Calu3 (cell line): ENCODE results near the gene PIK3R1. TPM values are rescaled to one million over a fixed set of nuclear protein-coding genes. Genes with fewer than 3 reads are reported as not detected.

Experiments used
- BruUV-seq: library from RNA; stranded (reverse); fragments of 400-500 nt; replicated peaks from 2 replicates; lab custom pipeline; 2021; lab: Mats Ljungman, UMichigan
- CTCF ChIA-PET: fragments of 300-600 bp; sonication (Branson Sonifier 250); formaldehyde crosslinking; loops from one replicate; lab custom pipeline; 2022; ENCODE audit warnings: antibody characterized with exemption; lab: Charles Lee
- DNase-seq: peaks from one replicate; pipeline ENCODE4 v3.0.0; 2022
- H3K27ac Mint-ChIP-seq: one replicate; pipeline ENCODE4 v1.8.0; 2022; ENCODE audit warnings: mixed read lengths; ENCODE audit not compliant: unreplicated experiment
- H3K27me3 Mint-ChIP-seq: one replicate; pipeline ENCODE4 v1.8.0; 2022; ENCODE audit warnings: mixed read lengths; ENCODE audit not compliant: unreplicated experiment
- H3K36me3 Mint-ChIP-seq: one replicate; pipeline ENCODE4 v1.8.0; 2022; ENCODE audit warnings: mild to moderate bottlenecking, moderate library complexity, mixed read lengths; ENCODE audit not compliant: insufficient read depth, unreplicated experiment
- H3K4me1 Mint-ChIP-seq: one replicate; pipeline ENCODE4 v1.8.0; 2022; ENCODE audit warnings: mild to moderate bottlenecking, low read depth, mixed read lengths; ENCODE audit not compliant: unreplicated experiment
- H3K4me3 Mint-ChIP-seq: one replicate; pipeline ENCODE4 v1.8.0; 2022; ENCODE audit warnings: mild to moderate bottlenecking, low read depth, moderate library complexity, mixed read lengths; ENCODE audit not compliant: unreplicated experiment
- H3K9me3 Mint-ChIP-seq: one replicate; pipeline ENCODE4 v1.8.0; 2022; ENCODE audit warnings: low read depth, mixed read lengths; ENCODE audit not compliant: unreplicated experiment
- intact Hi-C: fragments of 100-400 bp; cut with micrococcal nuclease; formaldehyde crosslinking; loops from one replicate; pipeline ENCODE4 v1.10.0; 2022; ENCODE audit not compliant: unreplicated experiment
- total RNA-seq: library from RNA; stranded (reverse); gene quantifications from 2 replicates; pipeline ENCODE4 v1.2.3, GENCODE V29; 2022
- TF ChIP-seq, protein P1 (sequence below): fragments of 200-600 bp; IDR thresholded peaks from one replicate; pipeline ENCODE4 v1.8.0; 2022; ENCODE audit warnings: antibody characterized with exemption; ENCODE audit not compliant: unreplicated experiment

PIK3R1 gene
- total RNA-seq, 1 experiment from 2014 or later, result 74.8 TPM

DNA sequence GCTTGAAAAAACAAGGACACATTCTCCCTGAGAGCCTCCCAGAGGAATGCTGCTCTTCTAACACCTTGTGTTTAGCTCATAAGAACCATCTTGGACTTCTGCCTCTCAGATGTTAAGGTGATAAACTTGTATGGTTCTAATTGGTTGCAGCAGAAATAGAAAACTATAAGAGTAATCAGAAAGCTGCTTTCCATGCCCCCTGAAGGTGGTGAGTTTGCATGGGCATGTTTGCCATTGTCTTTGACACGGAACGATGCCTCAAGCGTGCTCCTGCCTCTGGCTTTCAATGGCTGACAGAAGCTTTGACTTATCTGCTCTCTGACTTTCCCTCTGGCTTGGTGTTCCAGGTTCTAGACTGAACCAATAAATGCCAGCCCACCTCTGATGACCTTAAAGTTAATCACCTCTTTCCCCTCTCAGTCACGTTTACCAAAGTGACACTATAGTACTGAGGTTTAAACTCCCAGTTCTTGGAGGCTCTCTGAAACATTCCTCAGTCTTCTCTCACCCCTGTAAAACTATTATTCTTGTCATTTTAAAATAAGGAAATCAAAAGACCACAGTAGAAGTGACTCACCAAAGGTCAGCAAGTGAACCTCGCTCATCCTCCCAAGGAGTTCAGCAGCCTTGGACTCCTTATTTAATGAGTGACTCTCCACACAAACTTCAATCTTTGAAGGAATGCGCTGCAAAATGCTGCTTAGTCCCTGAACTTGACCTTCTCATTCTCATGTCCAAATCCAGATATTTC lies 103.6 kb downstream of the PIK3R1 start:
- no peak for DNase-seq
- H3K9me3 Mint-ChIP-seq, result no peaks in the 10 kb centered on the region
- no peaks in the 10 kb centered on the region for H3K36me3 Mint-ChIP-seq
- TF ChIP-seq, protein P1, sequence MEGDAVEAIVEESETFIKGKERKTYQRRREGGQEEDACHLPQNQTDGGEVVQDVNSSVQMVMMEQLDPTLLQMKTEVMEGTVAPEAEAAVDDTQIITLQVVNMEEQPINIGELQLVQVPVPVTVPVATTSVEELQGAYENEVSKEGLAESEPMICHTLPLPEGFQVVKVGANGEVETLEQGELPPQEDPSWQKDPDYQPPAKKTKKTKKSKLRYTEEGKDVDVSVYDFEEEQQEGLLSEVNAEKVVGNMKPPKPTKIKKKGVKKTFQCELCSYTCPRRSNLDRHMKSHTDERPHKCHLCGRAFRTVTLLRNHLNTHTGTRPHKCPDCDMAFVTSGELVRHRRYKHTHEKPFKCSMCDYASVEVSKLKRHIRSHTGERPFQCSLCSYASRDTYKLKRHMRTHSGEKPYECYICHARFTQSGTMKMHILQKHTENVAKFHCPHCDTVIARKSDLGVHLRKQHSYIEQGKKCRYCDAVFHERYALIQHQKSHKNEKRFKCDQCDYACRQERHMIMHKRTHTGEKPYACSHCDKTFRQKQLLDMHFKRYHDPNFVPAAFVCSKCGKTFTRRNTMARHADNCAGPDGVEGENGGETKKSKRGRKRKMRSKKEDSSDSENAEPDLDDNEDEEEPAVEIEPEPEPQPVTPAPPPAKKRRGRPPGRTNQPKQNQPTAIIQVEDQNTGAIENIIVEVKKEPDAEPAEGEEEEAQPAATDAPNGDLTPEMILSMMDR, result no peak
- no peak overlapping the region for H3K4me3 Mint-ChIP-seq
- H3K27ac Mint-ChIP-seq, result peak overlapping the region; percentile 24
- CTCF ChIA-PET, result no interaction called here
- intact Hi-C loops, result no loop called here
- BruUV-seq, result no TSS peak
- H3K4me1 Mint-ChIP-seq, result peaks cover 41% of the 10 kb centered on the region
- no peaks in the 10 kb centered on the region for H3K27me3 Mint-ChIP-seq

DNA sequence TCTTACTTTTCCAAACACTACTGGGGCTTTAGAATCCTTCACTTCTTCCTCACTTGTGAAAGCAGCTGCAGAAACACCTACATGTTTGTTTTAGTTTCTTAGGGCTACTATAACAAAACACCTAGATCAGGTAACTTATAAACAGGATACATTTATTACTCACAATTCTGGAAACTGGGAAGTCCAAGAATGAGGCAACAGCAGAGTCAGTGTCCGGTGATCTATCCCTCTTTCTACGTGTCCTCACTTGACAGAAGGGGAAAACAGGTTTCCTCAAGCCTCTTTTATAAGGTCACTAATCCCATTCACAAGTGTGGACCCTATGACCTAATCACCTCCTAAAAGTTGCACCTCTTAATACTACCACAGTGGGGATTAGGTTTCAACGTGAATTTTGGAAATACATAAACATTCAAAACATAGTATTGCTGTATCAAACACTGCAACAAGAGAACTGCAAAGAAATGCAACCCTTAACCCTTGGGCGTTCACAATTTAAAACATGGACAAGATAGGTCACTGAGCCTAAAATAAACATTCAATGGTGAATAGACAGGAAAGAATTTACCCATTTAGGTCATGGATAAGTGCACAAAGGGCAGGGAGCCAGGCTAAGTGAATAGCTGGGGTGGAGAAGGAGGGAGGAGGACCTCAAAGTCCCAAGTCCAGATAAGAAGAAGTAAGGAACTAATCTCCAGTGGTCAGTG lies 104.3 kb downstream of the PIK3R1 start:
- CTCF ChIA-PET, result no interaction called here
- H3K9me3 Mint-ChIP-seq, result no peaks in the 10 kb centered on the region
- H3K27me3 Mint-ChIP-seq, result no peaks in the 10 kb centered on the region
- H3K4me1 Mint-ChIP-seq, result peaks cover 41% of the 10 kb centered on the region
- intact Hi-C loops, result no loop called here
- no peak for DNase-seq
- no TSS peak for BruUV-seq
- H3K36me3 Mint-ChIP-seq, result no peaks in the 10 kb centered on the region
- H3K27ac Mint-ChIP-seq, result peak overlapping the region; percentile 24
- no peak overlapping the region for H3K4me3 Mint-ChIP-seq
- TF ChIP-seq, protein P1, result no peak

DNA sequence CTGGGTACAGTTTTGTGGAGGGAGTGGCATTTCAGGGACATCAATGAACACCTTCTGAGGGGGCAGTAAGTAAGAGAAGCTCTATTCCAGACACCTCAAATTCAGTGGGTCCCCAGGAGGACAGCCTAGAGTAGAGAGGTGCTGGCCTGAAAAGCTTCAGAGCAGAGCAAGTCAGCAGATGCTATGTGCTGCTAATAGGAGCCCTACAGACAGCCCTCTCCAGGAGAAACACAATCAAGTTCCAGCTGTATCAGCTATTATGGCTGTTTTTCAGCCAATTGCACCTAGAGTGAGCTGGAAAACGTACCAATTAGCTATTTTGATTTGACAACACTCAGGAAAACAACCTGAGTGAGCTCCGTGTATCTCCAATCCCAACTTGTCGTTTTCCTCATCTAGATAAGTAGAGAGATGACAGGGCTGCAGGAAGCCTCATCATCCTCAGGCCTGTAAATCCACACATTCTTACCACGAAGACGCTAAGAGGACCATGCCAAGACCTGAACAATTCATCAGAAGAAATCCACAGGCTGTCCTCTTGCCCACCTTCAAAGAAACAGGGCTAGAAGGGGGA lies 104.9 kb downstream of the PIK3R1 start:
- Mint-ChIP-seq H3K36me3 (no peaks in the 10 kb centered on the region), H3K4me3 (no peak overlapping the region), H3K9me3 (peaks cover 4% of the 10 kb centered on the region), H3K27me3 (no peaks in the 10 kb centered on the region), H3K27ac (no peak overlapping the region), H3K4me1 (peaks cover 35% of the 10 kb centered on the region)
- TF ChIP-seq, protein P1, result no peak
- intact Hi-C loops, result no loop called here
- DNase-seq, result no peak
- CTCF ChIA-PET, result no interaction called here
- BruUV-seq, result no TSS peak

DNA sequence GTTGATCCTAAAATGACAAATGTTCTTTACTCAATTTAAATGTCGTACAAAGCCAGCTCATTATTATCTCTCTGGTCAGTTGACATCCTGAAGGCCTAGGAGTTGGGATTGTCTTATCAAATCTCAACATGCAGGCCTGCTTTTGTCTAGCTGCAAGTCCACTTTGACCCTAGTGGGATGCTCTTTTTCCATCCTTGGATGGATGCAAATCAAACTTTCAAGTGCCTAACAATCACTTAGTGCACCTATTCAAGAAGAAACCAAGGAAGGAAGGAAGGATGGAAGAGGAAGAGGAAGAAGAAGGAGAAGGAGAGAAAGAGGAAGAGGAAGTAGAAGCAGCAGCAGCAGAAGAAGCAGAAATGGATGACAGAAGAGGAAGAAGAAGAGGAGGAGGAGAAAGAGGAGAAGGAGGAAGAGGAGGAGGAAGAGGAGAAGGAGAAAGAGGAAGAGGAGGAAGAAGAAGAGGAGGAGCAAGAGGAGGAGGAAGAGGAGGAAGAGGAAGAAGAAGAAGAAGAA lies 109.6 kb downstream of the PIK3R1 start:
- TF ChIP-seq, protein P1, result no peak
- H3K27ac Mint-ChIP-seq, result no peak overlapping the region
- intact Hi-C loops, result no loop called here
- no peak overlapping the region for H3K4me3 Mint-ChIP-seq
- H3K9me3 Mint-ChIP-seq, result peaks cover 4% of the 10 kb centered on the region
- peaks cover 9% of the 10 kb centered on the region for H3K4me1 Mint-ChIP-seq
- no TSS peak for BruUV-seq
- no peaks in the 10 kb centered on the region for H3K27me3 Mint-ChIP-seq
- CTCF ChIA-PET, result no interaction called here
- H3K36me3 Mint-ChIP-seq, result no peaks in the 10 kb centered on the region
- DNase-seq, result no peak
